DLD1 (cell line): ENCODE results near the gene RAB31.

Experiments used
- in situ Hi-C: cut with HindIII; loops from 2 replicates; pipeline ENCODE4 v1.10.0; 2017; ENCODE audit warnings: low sequenced_read_pairs

Gene RAB31

DNA sequence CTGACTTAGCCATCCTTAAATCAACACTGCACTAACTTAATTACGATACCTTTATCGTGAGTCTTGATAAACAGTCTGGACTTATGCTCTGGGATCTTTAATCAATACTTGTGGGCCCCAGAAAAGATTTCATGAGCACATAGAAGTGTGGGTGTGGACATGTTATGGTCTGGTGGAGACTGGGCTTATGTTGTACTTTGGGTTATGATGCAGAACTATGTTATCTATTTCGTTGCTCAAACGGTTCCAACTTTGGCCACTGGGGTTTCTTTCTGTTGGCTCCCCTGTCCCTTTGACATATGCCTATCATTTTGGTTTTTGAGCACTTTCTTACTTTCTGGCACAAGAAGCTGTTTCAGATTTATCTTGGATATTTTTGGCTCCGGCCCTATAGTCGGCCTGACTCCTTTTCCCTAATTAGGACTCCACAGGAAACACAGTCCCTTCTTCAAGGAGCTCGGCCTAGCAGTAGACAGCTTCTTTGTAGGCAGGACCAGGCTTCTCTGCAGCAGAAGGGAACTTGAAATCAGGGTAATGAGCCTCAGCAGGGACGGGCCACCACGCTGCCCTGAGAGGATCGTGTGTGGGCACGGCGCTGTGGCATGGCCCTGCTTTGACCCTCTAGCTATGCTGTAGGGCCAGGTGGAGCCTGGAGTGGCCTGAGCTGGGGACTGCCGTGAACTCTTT, 123.1 kb downstream of the RAB31 start:
- in situ Hi-C loops, result no loop called here

GRCh38 chr18:9831723-9832199, 123.7 kb downstream of the RAB31 start:
- in situ Hi-C loops, result no loop called here

DNA sequence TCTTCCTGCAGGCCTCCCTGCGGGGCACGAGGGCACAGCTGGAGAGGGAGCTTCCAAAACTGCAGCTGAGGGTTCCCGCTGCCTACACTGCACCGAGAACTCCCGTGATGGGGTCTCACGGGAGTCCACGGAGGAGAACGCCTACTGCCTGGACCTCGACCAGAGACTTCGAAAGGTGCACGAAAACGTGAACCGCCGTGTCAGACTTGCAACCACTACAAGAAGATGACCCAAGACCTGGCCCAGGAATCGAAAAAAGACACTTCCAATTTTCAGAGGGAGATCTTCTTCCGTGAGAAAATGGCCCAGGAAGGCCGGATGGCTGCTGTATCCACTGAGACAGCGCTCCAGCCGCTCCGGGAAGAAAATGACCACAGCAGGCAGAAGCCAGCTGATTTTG, 124.8 kb downstream of the RAB31 start:
- in situ Hi-C loops, result no loop called here

DNA sequence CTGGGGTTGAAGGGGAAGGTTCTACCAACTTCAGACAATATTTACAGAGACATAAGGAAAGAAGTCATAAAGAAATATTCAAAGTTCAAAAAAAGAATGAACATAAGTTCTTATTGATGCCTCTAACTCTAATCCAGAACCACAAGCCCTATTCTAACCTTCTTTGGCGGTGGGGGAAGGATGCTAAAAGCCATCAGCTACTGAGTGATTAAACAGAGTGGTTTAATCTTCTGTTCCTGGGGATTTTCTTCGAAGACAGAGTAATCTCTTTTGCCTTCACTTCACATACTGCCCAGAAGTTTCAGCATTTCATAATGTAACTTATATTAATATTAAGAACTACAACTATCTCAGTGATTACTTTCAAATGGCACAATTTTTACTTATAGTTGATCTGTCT, 126.5 kb downstream of the RAB31 start:
- in situ Hi-C loops, result no loop called here

DNA sequence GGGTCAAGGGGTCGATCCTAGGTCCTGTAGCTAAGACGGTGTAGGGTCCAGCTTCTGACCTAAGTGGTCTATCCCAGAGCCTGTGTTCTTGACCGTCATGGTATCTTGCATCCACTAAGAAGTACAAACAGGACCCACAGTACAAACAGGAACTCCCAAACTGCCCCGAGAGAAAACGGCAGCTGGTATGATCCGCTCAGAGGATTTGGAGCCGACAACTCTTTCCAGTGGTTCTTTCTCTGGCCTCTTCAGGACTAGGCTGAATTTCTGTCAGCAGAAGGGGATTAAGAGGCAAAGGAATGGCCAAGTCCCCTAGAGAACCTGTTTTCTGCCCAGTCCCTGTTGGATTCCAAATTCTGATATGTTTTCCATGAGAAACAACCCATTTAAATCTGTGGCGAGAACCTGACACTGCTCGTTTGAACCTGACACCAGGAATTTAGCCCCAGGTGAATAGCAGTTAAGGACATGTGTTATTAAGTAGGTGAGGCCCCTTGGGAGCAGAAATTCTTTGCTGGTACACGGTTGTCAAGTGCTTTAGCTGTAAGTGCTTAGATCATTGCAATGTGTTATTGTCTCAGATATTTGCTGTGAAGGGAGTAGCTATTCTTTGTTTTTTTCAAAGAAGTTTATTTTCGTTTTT, 127.1 kb downstream of the RAB31 start:
- in situ Hi-C loops, result no loop called here

- in situ Hi-C loops, result no loop called here
Measured at GRCh38 chr18:9835825-9836224, 127.7 kb downstream of the RAB31 start.

DNA sequence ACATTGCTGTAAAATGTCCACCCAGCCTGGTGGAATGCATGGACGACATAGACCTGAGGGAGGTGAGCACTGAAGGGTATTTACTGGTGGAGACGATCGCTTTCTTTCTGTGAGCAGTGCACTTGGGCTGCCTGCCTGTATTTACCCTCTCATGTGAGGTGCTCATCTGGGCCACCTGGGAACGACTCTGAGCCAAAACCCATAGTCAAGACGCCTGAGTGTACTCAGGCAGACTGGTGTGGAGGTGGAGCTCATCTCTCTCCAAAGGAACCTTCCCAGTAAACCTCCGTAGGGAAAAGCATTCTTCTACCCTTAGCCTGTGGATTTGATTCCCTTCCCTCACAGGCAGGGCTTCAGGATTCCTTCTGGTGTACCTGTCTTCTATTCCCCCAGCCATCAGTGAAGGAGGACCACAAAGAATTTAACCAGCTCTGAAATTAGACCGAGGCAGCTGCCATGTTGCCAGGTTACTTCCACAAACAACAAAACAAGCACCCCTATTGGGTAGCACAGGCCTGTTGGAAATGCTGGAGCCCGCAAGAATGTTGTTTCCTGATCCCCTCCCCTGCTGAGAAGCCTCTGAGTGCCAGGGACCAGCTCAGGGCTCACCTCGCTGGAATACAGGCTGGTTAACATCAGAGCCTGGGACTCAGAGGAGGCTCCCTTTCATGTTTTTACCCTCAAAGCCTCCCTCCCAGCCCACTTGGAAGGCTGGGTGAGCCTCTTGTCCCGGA, 130.2 kb downstream of the RAB31 start:
- in situ Hi-C loops, result no loop called here

- in situ Hi-C loops, result no loop called here
Measured at GRCh38 chr18:9839211-9839610, 131.1 kb downstream of the RAB31 start.

DNA sequence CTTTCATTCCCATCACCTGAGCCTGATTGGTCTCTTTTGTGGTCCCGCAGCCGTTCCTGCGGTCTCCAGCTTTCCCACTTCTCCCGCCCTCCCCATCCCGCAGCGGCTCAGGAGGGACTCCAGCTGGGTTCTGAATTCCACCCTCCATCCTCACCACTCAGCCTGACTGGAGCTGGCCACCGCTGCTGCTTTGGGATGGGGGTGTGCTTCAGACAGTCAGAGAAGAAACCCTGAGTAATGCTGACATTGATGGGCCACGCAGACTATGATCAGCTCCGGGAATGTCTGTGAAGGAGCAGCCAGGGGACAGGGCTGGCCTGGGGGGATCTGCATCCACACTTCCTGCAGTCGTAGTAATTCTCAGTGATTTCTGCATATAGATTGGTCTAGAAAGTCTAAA, 131.8 kb downstream of the RAB31 start:
- in situ Hi-C loops, result no loop called here

GRCh38 chr18:9841752-9842151, 133.7 kb downstream of the RAB31 start:
- in situ Hi-C loops, result no loop called here

DNA sequence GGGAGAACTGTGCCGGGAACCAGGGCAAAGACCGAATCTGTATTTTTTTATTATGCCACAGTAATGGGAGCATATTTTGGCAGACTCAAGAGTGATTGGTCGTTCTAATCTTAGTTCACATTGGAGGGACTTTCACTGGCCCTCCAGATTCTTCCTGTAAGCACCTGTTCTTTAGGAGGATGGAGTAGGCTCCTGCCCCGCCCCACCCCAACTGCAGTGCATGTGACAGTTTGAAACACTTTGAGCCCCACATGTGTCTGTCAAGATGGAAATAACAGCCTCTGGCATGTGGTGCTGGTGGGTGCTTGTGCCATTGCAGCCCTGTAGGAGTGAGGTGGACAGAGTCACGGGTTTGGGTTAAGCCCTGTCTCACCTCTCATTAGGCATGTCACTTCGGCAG, 134.3 kb downstream of the RAB31 start:
- in situ Hi-C loops, result no loop called here

DNA sequence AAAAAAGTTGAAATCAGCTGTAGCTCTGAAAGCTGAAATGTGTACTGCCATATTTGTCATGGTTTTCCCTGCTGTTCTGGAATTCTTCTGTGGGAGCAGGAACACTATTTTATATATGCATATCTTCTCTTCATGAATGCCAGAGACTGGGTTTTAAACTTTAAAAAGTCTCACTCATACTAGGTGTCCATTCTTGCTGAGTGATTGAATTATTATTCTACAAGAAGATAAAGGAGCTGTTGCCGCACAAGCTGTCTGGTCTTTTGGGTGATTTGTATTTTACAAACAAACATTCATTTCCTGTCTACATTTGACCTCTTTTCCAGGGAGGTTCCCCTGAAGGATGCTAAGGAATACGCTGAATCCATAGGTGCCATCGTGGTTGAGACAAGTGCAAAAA, 137.2 kb downstream of the RAB31 start:
- in situ Hi-C loops, result no loop called here

GRCh38 chr18:9846162-9846925, 138.2 kb downstream of the RAB31 start:
- in situ Hi-C loops, result no loop called here

DNA sequence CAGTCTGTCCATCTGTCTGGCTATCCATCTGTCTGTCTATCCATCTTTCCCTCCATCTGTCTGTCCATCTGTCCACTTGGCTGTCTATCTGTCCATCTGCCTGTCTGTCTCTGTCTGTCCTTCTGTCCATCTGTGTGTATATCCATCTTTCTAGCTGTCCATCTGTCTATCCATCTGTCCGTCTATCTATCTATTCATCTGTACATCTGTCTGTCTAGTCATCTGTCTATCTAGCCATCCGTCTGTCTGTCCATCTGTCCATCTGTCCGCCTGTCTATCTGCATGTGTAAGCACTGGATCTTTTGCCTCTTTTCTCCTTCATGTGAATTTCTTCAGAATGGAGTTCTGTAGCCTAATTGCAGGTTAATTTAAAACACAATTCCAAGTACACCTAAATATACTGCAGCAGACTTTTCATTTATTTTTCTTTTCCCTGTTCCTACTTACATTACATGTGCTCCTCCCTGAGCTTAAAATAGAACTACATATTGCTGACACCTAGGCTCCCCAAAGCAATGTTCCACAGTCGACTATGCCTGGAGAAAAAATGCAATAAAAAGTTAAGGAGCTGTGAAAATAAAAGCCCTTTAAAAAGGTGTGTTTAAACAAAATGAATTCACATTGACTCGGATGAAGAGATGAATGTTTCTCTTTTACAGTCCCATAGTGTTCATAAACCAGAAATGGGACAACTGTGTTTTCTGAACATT, 140.2 kb downstream of the RAB31 start:
- in situ Hi-C loops, result no loop called here

DNA sequence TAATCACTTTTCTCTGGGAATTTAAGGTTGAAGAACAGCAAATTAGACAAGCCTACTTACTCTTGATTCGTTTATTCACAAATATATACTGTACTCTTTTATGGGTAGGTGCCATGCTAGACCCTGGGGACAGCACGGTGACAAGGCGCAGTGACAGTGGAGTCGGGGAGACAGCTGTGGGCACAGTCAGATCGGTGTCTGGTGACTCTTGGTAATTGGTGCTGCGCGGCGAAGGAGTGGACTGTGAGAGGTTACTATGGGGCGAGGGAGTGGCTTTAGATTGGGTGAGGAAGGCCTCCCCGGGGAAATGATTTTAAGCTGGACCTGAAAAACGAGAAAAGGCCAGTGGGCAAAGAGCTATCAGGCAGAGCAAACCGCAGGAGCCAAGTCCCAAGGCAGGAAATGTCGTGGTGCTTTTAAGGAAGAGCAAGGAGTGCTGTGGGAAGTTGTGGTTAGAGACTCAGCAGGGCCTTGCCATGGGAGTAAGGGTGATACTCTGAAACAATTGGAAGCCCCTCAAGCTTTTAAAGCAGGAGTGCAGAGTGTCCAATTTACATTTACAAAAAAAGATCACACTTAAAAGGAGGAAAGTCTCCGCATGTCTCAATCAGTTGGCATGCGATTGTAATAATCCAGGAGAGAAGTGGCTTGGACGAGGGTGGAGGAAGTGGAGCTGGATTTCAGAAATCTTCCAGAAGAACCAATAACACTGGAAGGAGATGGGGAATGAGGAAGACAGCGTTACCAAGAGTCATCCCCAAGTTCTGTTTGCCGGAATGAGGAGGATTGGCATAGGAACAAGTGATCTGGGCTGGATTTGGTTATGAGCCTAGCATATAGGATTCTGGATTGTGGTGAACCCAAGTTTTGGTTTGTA, 141.5 kb downstream of the RAB31 start:
- in situ Hi-C loops, result no loop called here

DNA sequence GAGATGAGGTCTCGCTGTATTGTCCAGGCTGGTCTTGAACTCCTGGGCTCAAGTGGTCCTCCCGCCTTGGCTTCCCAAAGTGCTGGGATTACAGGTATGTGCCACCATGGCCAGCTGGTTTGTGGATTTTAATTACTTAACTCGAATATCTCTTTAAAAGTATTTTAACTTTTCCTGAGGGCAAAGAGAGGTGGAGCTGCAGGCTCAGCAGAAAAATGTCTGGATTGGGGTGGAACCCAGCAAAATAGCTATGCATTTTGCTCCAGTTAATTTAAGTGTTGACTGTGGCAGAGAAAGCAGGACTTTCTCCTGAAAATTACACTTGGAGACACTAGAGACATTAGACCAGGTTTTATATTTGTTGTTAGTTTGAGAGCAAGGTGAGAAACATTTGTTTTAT, 142.2 kb downstream of the RAB31 start:
- in situ Hi-C loops, result no loop called here

- in situ Hi-C loops, result no loop called here
Measured at GRCh38 chr18:9851511-9851910, 143.4 kb downstream of the RAB31 start.

DNA sequence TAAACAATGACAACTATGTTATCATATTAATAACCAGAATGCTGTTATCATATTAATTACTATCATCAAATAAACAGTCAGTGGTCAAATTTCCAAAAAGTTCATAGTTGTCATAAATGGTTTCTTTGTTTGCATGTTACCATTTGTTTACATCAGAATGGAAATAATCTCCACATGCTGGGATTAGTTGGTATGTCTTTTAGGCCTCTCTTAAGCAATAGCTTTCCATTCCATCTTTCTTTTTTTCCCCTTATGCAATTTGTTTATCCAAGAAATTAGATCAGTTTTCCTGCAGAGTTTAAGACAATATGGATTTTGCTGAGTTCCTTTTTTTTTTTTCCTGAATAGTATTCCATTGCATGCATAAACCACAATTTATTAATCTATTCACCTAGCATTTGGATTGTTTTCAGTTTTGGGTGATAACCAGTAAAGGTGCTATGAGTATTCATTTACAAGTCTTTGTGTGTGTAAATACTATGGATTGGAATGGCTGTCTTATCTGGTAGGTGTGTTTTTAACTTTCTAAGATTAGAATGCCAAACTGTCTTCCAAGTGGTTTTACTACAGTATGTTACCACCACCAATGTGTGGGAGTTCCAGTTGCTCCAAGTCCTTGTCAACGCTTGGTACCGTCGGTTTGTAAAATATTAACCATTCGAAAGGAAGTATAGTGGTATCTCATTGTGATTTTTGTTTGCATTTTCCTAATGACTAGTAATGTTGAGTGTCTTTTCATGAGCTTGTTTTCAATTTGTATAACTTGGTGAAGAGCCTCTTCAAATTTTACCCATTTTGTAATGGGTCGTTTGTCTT, 144.4 kb downstream of the RAB31 start:
- in situ Hi-C loops, result no loop called here
